GM21367 (cell line): ENCODE data around the gene CCDC172.

Experiments used
- ATAC-seq: cut with Tn5 transposase; IDR thresholded peaks from one replicate; pipeline ENCODE4 v1.9.1; 2021; ENCODE audit not compliant: unreplicated experiment

The CCDC172 gene, protein sequence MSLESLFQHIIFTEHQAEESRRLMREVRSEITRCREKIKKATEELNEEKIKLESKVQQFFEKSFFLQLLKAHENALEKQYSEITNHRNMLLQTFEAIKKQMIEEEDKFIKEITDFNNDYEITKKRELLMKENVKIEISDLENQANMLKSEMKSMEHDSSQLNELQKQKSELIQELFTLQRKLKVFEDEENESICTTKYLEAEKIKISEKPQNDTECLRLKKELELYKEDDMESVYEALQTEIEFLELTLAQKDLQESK

GRCh38 chr10:116324227-116324950, at the start of gene CCDC172:
CCDC172 (plus strand) TSS chr10:116324448; CDS start chr10:116325012, 564 bp downstream.
- ATAC-seq, result no peak

GRCh38 chr10:116276981-116277380, 47.3 kb upstream of the CCDC172 start:
- no peak for ATAC-seq

GRCh38 chr10:116278846-116279245, 45.4 kb upstream of the CCDC172 start:
- ATAC-seq, result no peak

- ATAC-seq, result no peak
Observed at GRCh38 chr10:116281775-116282174, 42.5 kb upstream of the CCDC172 start.

DNA sequence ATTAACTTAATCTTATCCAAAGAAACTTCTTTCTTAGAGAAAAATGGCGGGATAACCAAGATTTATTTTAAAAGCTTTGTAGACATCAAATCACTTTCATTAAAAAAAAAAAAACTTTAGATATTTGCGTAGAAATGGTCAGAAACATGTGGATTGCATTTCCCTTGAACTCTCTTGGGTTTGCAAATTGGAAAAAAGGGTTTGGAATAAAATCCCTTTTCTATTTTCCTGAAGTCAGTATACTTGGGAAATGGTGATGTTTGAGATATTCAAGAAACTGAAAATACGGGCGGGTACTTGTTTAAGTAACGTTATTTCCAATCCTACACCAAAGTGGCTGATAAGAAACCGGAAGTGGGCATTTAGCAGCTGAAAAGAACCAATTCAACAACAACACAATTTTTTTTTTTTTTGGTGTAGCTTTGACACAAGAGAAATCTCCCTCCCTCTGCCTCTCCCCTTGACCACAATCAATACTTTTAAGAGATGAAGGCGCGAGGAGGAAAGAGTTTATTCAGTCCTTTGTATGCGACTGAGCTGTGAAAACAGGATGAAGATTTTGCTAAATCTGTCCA, 37.5 kb upstream of the CCDC172 start:
- no peak for ATAC-seq

- no peak for ATAC-seq
Observed at GRCh38 chr10:116287906-116288501, 36.2 kb upstream of the CCDC172 start.

GRCh38 chr10:116289652-116290051, 34.6 kb upstream of the CCDC172 start:
- no peak for ATAC-seq

GRCh38 chr10:116292493-116292892, 31.8 kb upstream of the CCDC172 start:
- no peak for ATAC-seq

DNA sequence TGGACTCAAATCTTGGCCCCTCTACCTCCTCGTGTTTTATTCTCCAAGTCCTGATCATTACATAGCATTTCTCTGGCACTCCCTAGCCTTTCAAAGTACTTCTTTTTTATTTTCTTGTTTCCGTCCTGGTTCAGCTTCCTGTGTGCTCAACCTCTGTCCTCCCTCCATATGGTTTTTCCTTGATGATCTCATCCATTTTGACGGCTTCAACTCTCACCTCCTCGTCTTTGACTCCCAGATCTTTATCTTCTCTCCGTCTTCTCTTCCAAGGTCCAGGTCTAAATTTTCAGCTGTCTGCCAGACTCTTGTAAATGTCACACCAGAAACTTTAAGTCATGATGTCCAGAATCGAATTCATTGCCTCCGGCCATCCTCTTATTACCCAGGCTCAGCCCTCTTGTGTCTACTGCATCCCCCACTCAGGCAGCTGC, 27.9 kb upstream of the CCDC172 start:
- ATAC-seq, result no peak

GRCh38 chr10:116298586-116298985, 25.7 kb upstream of the CCDC172 start:
- no peak for ATAC-seq

- no peak for ATAC-seq
Observed at GRCh38 chr10:116300542-116300941, 23.7 kb upstream of the CCDC172 start.

- no peak for ATAC-seq
Observed at GRCh38 chr10:116304923-116305322, 19.3 kb upstream of the CCDC172 start.

DNA sequence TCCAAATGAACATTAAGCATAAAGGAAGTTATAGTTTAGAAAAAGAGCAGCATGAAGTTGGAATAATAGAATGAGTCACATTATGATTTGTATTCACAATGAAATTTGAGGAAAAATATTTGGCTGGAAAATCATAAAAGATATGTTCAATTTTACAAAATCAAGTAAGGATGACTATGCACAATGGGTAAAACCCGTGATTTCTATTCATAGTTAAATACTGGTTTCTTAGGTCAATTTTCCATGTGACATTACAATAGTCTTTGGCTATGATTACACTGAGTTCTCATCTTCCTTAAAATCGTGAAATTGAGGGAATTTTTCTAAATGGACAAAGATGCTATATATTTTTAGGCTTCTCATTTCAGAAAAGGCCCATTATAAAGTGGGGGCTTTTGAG, 17.4 kb upstream of the CCDC172 start:
- ATAC-seq, result no peak

- no peak for ATAC-seq
Observed at GRCh38 chr10:116307455-116307854, 16.8 kb upstream of the CCDC172 start.

DNA sequence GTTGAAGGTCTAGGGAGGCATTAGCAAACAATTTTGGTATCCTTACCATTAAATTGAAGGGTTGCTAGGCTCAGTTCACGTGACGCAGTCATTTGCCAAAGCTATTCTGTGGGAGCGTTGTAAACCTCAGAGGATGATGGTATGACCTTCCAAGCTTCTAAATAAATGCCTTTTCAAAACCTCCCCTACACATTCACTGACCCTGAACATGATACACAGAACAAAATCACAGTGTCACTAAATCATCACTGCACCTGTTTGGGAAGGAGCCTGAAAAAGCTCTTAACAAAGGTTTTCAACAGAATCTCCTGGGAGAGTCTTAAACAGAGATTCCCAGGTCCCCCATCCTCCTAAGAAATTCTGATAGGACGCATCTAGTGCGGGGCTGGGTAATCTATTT, 13.2 kb upstream of the CCDC172 start:
- no peak for ATAC-seq

- ATAC-seq, result no peak
Observed at GRCh38 chr10:116311706-116312490, 12.3 kb upstream of the CCDC172 start.

- no peak for ATAC-seq
Observed at GRCh38 chr10:116312548-116312947, 11.7 kb upstream of the CCDC172 start.

GRCh38 chr10:116316503-116316902, 7.7 kb upstream of the CCDC172 start:
- ATAC-seq, result no peak

DNA sequence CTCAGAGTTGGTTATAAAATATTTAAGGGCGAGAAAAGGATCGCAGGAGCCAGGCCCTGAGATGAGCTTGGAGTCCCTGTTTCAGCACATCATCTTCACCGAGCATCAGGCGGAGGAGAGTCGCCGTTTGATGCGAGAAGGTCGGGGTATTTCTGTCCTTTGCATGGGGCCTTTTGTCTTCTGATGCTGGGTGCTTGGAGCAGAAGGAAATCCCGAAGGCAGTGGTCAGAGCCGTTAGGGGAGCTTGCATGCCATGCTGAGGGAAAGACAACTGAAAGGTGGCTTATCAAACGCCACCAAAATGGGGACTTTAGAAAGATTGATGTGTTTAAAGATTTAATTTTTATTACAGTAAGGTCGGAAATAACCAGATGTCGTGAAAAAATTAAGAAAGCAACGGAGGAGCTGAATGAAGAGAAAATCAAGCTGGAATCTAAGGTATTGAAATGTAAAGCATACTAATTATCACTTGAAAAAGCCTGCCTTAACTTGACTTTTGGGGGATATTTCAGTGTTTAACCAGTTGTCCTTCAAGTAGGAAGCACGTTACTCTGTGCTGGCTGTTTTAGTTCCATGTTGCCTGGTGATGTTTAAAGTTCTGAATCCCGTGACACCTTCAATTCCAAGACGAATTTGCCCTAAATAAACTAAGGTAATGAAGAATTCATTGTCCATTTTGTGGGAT, 845 bp downstream of the CCDC172 start:
- ATAC-seq, result no peak

- ATAC-seq, result no peak
Observed at GRCh38 chr10:116325987-116326386, 1.7 kb downstream of the CCDC172 start.
